Gastroesophageal sphincter (tissue), 4 donors: ENCODE data around the gene SLC9C1. TPM values are rescaled to one million over a fixed set of nuclear protein-coding genes. Genes with fewer than 3 reads are reported as not detected.

Source experiments
- ATAC-seq: fragments of 150-250 bp; one replicate; pipeline ENCODE4 v1.9.1; 2016; ENCODE audit warnings: mild to moderate bottlenecking, moderate library complexity
- H3K27ac ChIP-seq, 4 donors: fragments of 200-600 bp; sonication (generic) in 3 of 4; 1 replicate in 3 of 4; 2 replicates in 1 of 4; pipeline ENCODE4 v1.5.1; 2016 to 2019
- H3K27me3 ChIP-seq: fragments of 200-600 bp; sonication (generic); one replicate; pipeline ENCODE4 v1.5.1; 2019
- H3K36me3 ChIP-seq, 2 donors: fragments of 200-600 bp; sonication (generic); one replicate each; pipeline ENCODE4 v1.5.1; 2019; ENCODE audit warnings: control low read depth in 1 of 2
- H3K4me1 ChIP-seq, 3 donors: fragments of 200-600 bp; sonication (generic); 1 replicate in 2 of 3; 2 replicates in 1 of 3; pipeline ENCODE4 v1.5.1; 2016 to 2019; ENCODE audit warnings: control low read depth in 2 of 3
- H3K4me3 ChIP-seq, 2 donors: fragments of 200-600 bp; sonication (generic); one replicate each; pipeline ENCODE4 v1.5.1; 2019; ENCODE audit warnings: mild to moderate bottlenecking in 1 of 2, moderate library complexity in 1 of 2
- H3K9me3 ChIP-seq, 3 donors: fragments of 200-600 bp; sonication (generic); one replicate each; pipeline ENCODE4 v1.5.1; 2017 to 2019; ENCODE audit warnings: control low read depth in 2 of 3
- CTCF ChIP-seq, 4 experiments: fragments of 200-600 bp in 2 of 4; fragments of 450-650 bp in 2 of 4; sonication (generic) in 1 of 4; IDR thresholded peaks; one replicate each; pipeline ENCODE4 v1.5.1; 2017 to 2019; ENCODE audit warnings: antibody characterized with exemption in 4 of 4, mild to moderate bottlenecking in 2 of 4, moderate library complexity in 2 of 4
- EP300 ChIP-seq: sonication (generic); formaldehyde crosslinking; IDR thresholded peaks from one replicate; pipeline ENCODE4 v1.6.1; 2017; ENCODE audit warnings: antibody characterized with exemption, mild to moderate bottlenecking
- POLR2A ChIP-seq, 2 donors: fragments of 450-650 bp; IDR thresholded peaks; one replicate each; pipeline ENCODE4 v1.6.1; 2017; ENCODE audit warnings: antibody characterized with exemption in 2 of 2, mild to moderate bottlenecking in 2 of 2, moderate library complexity in 1 of 2
- POLR2AphosphoS5 ChIP-seq: sonication (generic); formaldehyde crosslinking; IDR thresholded peaks from one replicate; pipeline ENCODE4 v1.6.1; 2017; ENCODE audit warnings: antibody characterized with exemption
- WGBS, 2 donors: methylation state at CpG; one replicate each; pipeline ENCODE4 v1.1.5; 2018; ENCODE audit warnings: low coverage in 1 of 2; 5-methylcytosine and 5-hydroxymethylcytosine counted together
- total RNA-seq, 4 donors: library from RNA; depleted of rRNA; stranded (reverse); fragments of >200 nt; gene quantifications; one replicate each; pipeline ENCODE4 v1.1.0, GENCODE V29; 2016

Gene SLC9C1
- total RNA-seq, 4 donors from 2014 or later = 0.15 TPM; not detected in 3

- Histone ChIP-seq H3K9me3 (no peaks in the 10 kb centered on the region), H3K4me3 (no peak overlapping the region), H3K27me3 (no peaks in the 10 kb centered on the region), H3K27ac (no peak overlapping the region), H3K36me3 (no peaks in the 10 kb centered on the region), H3K4me1 (peaks cover 0 to 7% (median 0%) of the 10 kb centered on the region in 3 donors)
- ATAC-seq = no peak
- 71 to 73% methylated on average over 1 to 2 of the region's 2 CpGs for WGBS, 2 donors
- TF ChIP-seq CTCF (IDR thresholded peaks at IDR 0.05) (no peak), EP300 (no peak), POLR2AphosphoS5 (no peak), POLR2A (IDR thresholded peaks at IDR 0.05) (no peak)
Observed at GRCh38 chr3:112314649-112315048, 20.6 kb upstream of the SLC9C1 start.

DNA sequence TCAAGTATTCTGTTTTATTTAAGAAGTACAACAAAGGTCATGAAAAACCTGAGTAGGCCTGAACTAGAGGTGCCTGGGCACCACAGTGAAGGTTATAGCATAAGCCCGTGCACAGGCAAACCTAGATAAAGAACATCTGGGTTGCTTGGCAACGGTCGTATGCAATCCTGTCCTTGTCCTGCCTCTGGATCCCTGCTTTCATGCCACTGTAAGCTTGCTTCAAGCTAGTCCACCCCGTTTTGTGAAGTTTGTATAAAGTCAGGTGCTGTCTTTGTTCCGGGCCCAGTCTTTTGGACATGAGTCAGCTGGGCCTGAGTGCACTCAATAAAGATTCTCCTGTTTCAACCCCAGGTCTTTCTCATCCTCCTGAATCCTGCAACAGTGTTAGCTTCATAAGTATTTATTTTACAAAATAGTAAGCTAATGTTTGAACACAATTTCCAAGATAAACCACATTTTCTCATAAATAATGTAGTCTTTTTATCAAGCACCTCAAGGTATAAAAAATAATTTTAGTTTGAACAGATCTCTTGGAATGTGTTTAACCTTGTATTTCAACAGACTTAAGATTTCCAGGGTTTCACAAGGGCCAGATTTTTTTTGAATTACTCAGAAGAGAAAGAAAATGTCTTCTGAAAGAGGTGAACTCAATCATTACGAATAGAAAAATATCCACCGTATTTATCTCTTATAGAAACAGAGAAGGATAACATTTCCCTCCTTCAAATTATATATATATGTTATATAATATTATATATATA, 14.3 kb upstream of the SLC9C1 start:
- no peaks in the 10 kb centered on the region for H3K36me3 ChIP-seq
- no peak overlapping the region for H3K27ac ChIP-seq
- no peak overlapping the region for H3K4me3 ChIP-seq
- TF ChIP-seq EP300 (no peak), POLR2A (IDR thresholded peaks at IDR 0.05) (no peak), POLR2AphosphoS5 (no peak), CTCF (IDR thresholded peaks at IDR 0.05) (no peak)
- no peaks in the 10 kb centered on the region for H3K9me3 ChIP-seq
- no peaks in the 10 kb centered on the region for H3K27me3 ChIP-seq
- peak; percentile 41 for ATAC-seq
- peaks cover 0 to 18% (median 0%) of the 10 kb centered on the region in 3 donors for H3K4me1 ChIP-seq
- 36 to 47% methylated on average over 7 of the region's 7 CpGs for WGBS, 2 donors

GRCh38 chr3:112307557-112307956, 13.5 kb upstream of the SLC9C1 start:
- Histone ChIP-seq H3K36me3 (no peaks in the 10 kb centered on the region), H3K27ac (no peak overlapping the region), H3K4me1 (peaks cover 0 to 26% (median 0%) of the 10 kb centered on the region in 3 donors), H3K27me3 (no peaks in the 10 kb centered on the region), H3K4me3 (no peak overlapping the region), H3K9me3 (no peaks in the 10 kb centered on the region)
- no peak for ATAC-seq
- TF ChIP-seq POLR2AphosphoS5 (no peak), EP300 (no peak), CTCF (IDR thresholded peaks at IDR 0.05) (no peak), POLR2A (IDR thresholded peaks at IDR 0.05) (no peak)
- 90 to 93% methylated on average over 2 to 4 of the region's 4 CpGs for WGBS, 2 donors

DNA sequence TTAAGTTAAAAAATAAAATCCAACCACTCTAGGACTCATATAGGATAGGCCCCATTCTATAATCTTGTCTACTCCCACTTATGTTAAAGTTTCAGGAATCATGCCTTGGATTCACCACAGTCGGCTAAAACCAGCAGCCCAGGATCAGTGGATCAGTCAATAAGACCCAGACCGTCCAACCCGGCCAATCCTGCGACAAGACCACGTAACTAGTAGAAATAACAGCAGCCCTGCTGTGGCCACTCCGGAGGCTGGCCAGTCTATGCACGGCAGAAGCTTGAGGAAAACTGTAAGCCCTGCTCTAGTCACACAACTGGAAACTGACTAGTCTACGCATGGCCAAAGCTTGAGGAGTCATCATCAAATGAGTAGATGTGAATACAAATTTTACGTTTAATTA, 12.8 kb upstream of the SLC9C1 start:
- ATAC-seq = no peak
- Histone ChIP-seq H3K36me3 (no peaks in the 10 kb centered on the region), H3K4me3 (no peak overlapping the region), H3K27ac (no peak overlapping the region), H3K9me3 (no peaks in the 10 kb centered on the region), H3K4me1 (peaks cover 0 to 27% (median 0%) of the 10 kb centered on the region in 3 donors), H3K27me3 (no peaks in the 10 kb centered on the region)
- TF ChIP-seq CTCF (IDR thresholded peaks at IDR 0.05) (no peak), POLR2A (IDR thresholded peaks at IDR 0.05) (no peak), EP300 (no peak), POLR2AphosphoS5 (no peak)
- WGBS, 2 donors = 80 to 82% methylated on average over 5 to 6 of the region's 9 CpGs

DNA sequence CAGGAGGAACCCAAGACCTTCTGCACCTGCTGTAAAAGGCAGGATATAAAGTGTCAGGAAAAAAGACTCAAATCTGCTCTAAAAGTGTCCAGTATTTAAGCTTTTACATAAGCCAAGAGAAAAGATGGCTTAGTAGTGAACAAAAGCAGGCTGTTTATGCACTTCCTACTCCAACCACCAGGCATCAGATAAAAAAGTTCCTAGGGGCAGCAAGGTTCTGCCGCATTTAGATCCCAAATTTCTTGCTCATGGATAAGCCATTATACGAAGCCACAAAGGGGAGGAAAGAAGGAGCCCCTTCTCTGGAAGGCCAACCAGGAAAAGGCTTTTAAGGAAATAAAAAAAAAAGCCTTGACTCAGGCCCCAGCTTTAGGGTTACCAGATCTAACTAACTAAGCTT, 10.6 kb upstream of the SLC9C1 start:
- Histone ChIP-seq H3K4me1 (peaks cover 0 to 27% (median 0%) of the 10 kb centered on the region in 3 donors), H3K27me3 (no peaks in the 10 kb centered on the region), H3K36me3 (no peaks in the 10 kb centered on the region), H3K4me3 (peak overlapping the region in 1 of 2 donors; percentile 55), H3K27ac (peak overlapping the region in 2 of 4 donors; percentile 19 to 25), H3K9me3 (no peaks in the 10 kb centered on the region)
- no peak for TF ChIP-seq EP300
- TF ChIP-seq POLR2A (IDR thresholded peaks at IDR 0.05) = no peak
- peak; percentile 12 to 31 (median 19) for TF ChIP-seq CTCF (IDR thresholded peaks at IDR 0.05)
- WGBS, 2 donors = 40 to 86% methylated on average over 1 to 2 of the region's 2 CpGs
- ATAC-seq = no peak
